ENCODE measurements around the gene OGFOD1.

- TF ChIP-seq CTCF (optimal IDR thresholded peaks at IDR 0.05 in 1 of 3, IDR thresholded peaks at IDR 0.05 in 1 of 3, conservative IDR thresholded peaks at IDR 0.05 in 1 of 3; ENCODE audit: extremely low read depth in 1 of 3, insufficient read depth in 2 of 3, low read length in 3 of 3) = no peak
- TF ChIP-seq EZH2 (IDR thresholded peaks at IDR 0.05; ENCODE audit: low read length) = no peak
Observed at GRCh38 chr16:56493126-56493525, 41.8 kb downstream of the OGFOD1 start.
